SK-N-SH (cell line): ENCODE measurements around the gene RNASE1. TPM values are rescaled to one million over a fixed set of nuclear protein-coding genes. Genes with fewer than 3 reads are reported as not detected.

Experiments used
- CTCF ChIA-PET: fragments of 300-600, 350-600 bp; formaldehyde crosslinking; extraction: SDS; loops from one replicate; lab custom pipeline; 2021; lab: Yijun Ruan, JAX
- POLR2A ChIA-PET: fragments of 350-600 bp; sonication (Branson Sonifier 250); formaldehyde crosslinking; extraction: SDS; loops from one replicate; lab custom pipeline; 2020; ENCODE audit warnings: antibody characterized with exemption, inconsistent platforms; lab: Yijun Ruan, JAX
- DNase-seq: peaks from one replicate; pipeline ENCODE4 v3.0.0; 2012
- H2AFZ ChIP-seq: fragments of 200-600 bp; sonication (generic); 2 replicates; pipeline ENCODE4 v1.8.1; 2016; ENCODE audit warnings: antibody characterized with exemption, mild to moderate bottlenecking, low read depth
- H3F3A ChIP-seq: fragments of 200-600 bp; sonication (generic); replicated peaks from 2 replicates; pipeline ENCODE3; 2016; ENCODE audit warnings: antibody characterized with exemption, mild to moderate bottlenecking; ENCODE audit not compliant: insufficient read depth
- H3K27ac ChIP-seq, 2 experiments: fragments of 200-500 bp in 1 of 2; fragments of 200-600 bp in 1 of 2; sonication (Bioruptor generic) in 1 of 2; sonication (generic), shearing (Covaris generic) in 1 of 2; 2 replicates each; pipeline versions ENCODE4 v1.5.1 to v1.6.1; 2014 to 2016; ENCODE audit warnings: low read depth in 2 of 2, inconsistent platforms in 1 of 2, low read length in 1 of 2, mild to moderate bottlenecking in 1 of 2, mixed read lengths in 1 of 2
- H3K27me3 ChIP-seq: fragments of 200-600 bp; sonication (generic), shearing (Covaris generic); 2 replicates; pipeline ENCODE4 v1.6.1; 2016; ENCODE audit warnings: mixed run types; ENCODE audit not compliant: insufficient read depth
- H3K36me3 ChIP-seq, 2 experiments: fragments of 200-500 bp in 1 of 2; fragments of 200-600 bp in 1 of 2; sonication (Bioruptor generic) in 1 of 2; sonication (generic) in 1 of 2; replicated peaks in 1 of 2; 2 replicates each; pipeline versions ENCODE3 to v1.5.1; 2014 to 2016; ENCODE audit warnings: low read length in 1 of 2, mild to moderate bottlenecking in 1 of 2; ENCODE audit not compliant: insufficient read depth in 2 of 2, control insufficient read depth in 1 of 2
- H3K4me1 ChIP-seq, 2 experiments: fragments of 200-500 bp in 1 of 2; fragments of 200-600 bp in 1 of 2; sonication (Bioruptor generic) in 1 of 2; sonication (generic), shearing (Covaris generic) in 1 of 2; 2 replicates each; pipeline versions ENCODE4 v1.5.1 to v1.6.1; 2014 to 2016; ENCODE audit warnings: low read depth in 1 of 2, low read length in 1 of 2, mixed run types in 1 of 2; ENCODE audit not compliant: insufficient read depth in 2 of 2, control insufficient read depth in 1 of 2
- H3K4me2 ChIP-seq: fragments of 200-600 bp; sonication (generic), shearing (Covaris generic); 2 replicates; pipeline ENCODE4 v1.6.1; 2017; ENCODE audit warnings: mixed run types
- H3K4me3 ChIP-seq, 2 experiments: fragments of 200-500 bp in 1 of 2; fragments of 200-600 bp in 1 of 2; sonication (Bioruptor generic) in 1 of 2; sonication (generic), shearing (Covaris generic) in 1 of 2; 2 replicates each; pipeline versions ENCODE4 v1.5.1 to v1.8.1; 2014 to 2016; ENCODE audit warnings: low read depth in 2 of 2, inconsistent platforms in 1 of 2, low read length in 1 of 2, mild to moderate bottlenecking in 1 of 2, mixed read lengths in 1 of 2, moderate library complexity in 1 of 2
- H3K79me2 ChIP-seq: fragments of 200-600 bp; sonication (generic); 2 replicates; pipeline ENCODE4 v1.8.1; 2017; ENCODE audit warnings: mild to moderate bottlenecking; ENCODE audit not compliant: insufficient read depth
- H3K9ac ChIP-seq: fragments of 200-600 bp; sonication (generic); 2 replicates; pipeline ENCODE4 v1.6.1; 2017; ENCODE audit warnings: mixed run types
- H3K9me2 ChIP-seq: fragments of 200-600 bp; sonication (generic); 2 replicates; pipeline ENCODE4 v1.6.1; 2017; ENCODE audit warnings: mixed run types
- H3K9me3 ChIP-seq: fragments of 200-600 bp; sonication (generic); 2 replicates; pipeline ENCODE4 v1.6.1; 2017; ENCODE audit warnings: mixed run types, mild to moderate bottlenecking, moderate library complexity
- H4K20me1 ChIP-seq: fragments of 200-600 bp; sonication (generic); 2 replicates; pipeline ENCODE4 v1.6.1; 2017; ENCODE audit warnings: mild to moderate bottlenecking, mixed run types; ENCODE audit not compliant: insufficient read depth
- EP300 ChIP-seq, 2 experiments: IDR thresholded peaks; 2 replicates each; pipeline versions ENCODE4 v1.4.0 to v1.6.1; 2012; ENCODE audit warnings: borderline replicate concordance in 1 of 2, low read depth in 1 of 2, low read length in 1 of 2
- EZH2phosphoT487 ChIP-seq: fragments of 200-600 bp; sonication (generic); IDR thresholded peaks from 2 replicates; pipeline ENCODE4 v1.6.1; 2017; ENCODE audit warnings: low read depth, mixed run types, mild to moderate bottlenecking, antibody characterized with exemption, moderate library complexity, borderline replicate concordance
- FOXJ3 ChIP-seq: sonication (generic); formaldehyde crosslinking; IDR thresholded peaks from 2 replicates; pipeline ENCODE4 v1.5.1; 2020; ENCODE audit warnings: mild to moderate bottlenecking, missing genetic modification reagents
- GABPA ChIP-seq: IDR thresholded peaks from 2 replicates; pipeline ENCODE4 v1.4.0; 2012; ENCODE audit warnings: low read depth, mild to moderate bottlenecking
- IRF3 ChIP-seq: fragments of 150-350 bp; IDR thresholded peaks from 2 replicates; pipeline ENCODE4 v1.6.1; 2016; ENCODE audit warnings: mild to moderate bottlenecking, low read depth, low read length
- JUND ChIP-seq: IDR thresholded peaks from 2 replicates; pipeline ENCODE4 v1.4.0; 2012
- NFIC ChIP-seq: IDR thresholded peaks from 2 replicates; pipeline ENCODE4 v1.4.0; 2012; ENCODE audit warnings: borderline replicate concordance
- NRF1 ChIP-seq: IDR thresholded peaks from 2 replicates; pipeline ENCODE4 v1.6.1; 2012; ENCODE audit warnings: low read depth, mild to moderate bottlenecking, low read length
- ZBTB33 ChIP-seq: IDR thresholded peaks from 2 replicates; pipeline ENCODE4 v1.4.0; 2012; ENCODE audit warnings: low read depth, borderline replicate concordance
- whole genome bisulfite sequencing: methylation state at CpG from one replicate; pipeline ENCODE4 v1.1.6; 2017; ENCODE audit warnings: low lambda C conversion rate; 5-methylcytosine and 5-hydroxymethylcytosine counted together
- polyA plus RNA-seq, 3 experiments: library from polyadenylated mRNA; depleted of rRNA; stranded (reverse); fragments of >200 nt; gene quantifications; 2 replicates each; pipeline ENCODE4 v1.2.3, GENCODE V29; 2012

RNASE1 gene
- polyA plus RNA-seq, 1 of the 3 experiments (the other 2 are of a cell fraction) = not detected

- Histone ChIP-seq H4K20me1 (no peaks in the 10 kb centered on the region), H3K9me2 (no peaks in the 10 kb centered on the region), H2AFZ (no peak overlapping the region), H3K27ac (no peak overlapping the region), H3F3A (no peaks in the 10 kb centered on the region), H3K9ac (no peak overlapping the region), H3K4me1 (no peaks in the 10 kb centered on the region; a peak in 1 of 4 replicates), H3K79me2 (no peaks in the 10 kb centered on the region), H3K4me3 (no peak overlapping the region), H3K9me3 (no peaks in the 10 kb centered on the region), H3K27me3 (peaks cover 12% of the 10 kb centered on the region; the same call in 1 of the 2 replicates), H3K36me3 (no peaks in the 10 kb centered on the region), H3K4me2 (no peak overlapping the region)
- ChIA-PET CTCF (no interaction called here), POLR2A (no interaction called here)
- no peak for TF ChIP-seq NFIC
- no peak for TF ChIP-seq GABPA
- no peak for TF ChIP-seq FOXJ3 (CRISPR knock-in tag)
- no peak for TF ChIP-seq IRF3
- DNase-seq = no peak
- 4% methylated on average over 5 of the region's 5 CpGs for WGBS
Measured at GRCh38 chr14:20782280-20782890, 20.3 kb downstream of the RNASE1 start.

- Histone ChIP-seq H3K79me2 (no peaks in the 10 kb centered on the region), H3K36me3 (no peaks in the 10 kb centered on the region), H3K4me1 (no peaks in the 10 kb centered on the region; a peak in 1 of 4 replicates), H3K27me3 (peaks cover 8% of the 10 kb centered on the region; the same call in 1 of the 2 replicates), H3K4me2 (no peak overlapping the region), H3K27ac (no peak overlapping the region), H4K20me1 (no peaks in the 10 kb centered on the region), H3K9me3 (no peaks in the 10 kb centered on the region), H2AFZ (no peak overlapping the region), H3F3A (no peaks in the 10 kb centered on the region), H3K9ac (no peak overlapping the region), H3K9me2 (no peaks in the 10 kb centered on the region), H3K4me3 (no peak overlapping the region)
- no peak for TF ChIP-seq NRF1
- no peak for TF ChIP-seq EP300 (IDR thresholded peaks at IDR 0.05; ENCODE audit: borderline replicate concordance in 1 of 2, low read depth in 1 of 2, low read length in 1 of 2)
- TF ChIP-seq JUND = no peak
- TF ChIP-seq ZBTB33 = no peak
- no peak for TF ChIP-seq EZH2phosphoT487
- no peak for DNase-seq
- CTCF ChIA-PET = no interaction called here
- WGBS = 0% methylated on average over 4 of the region's 4 CpGs
- POLR2A ChIA-PET = no interaction called here
Measured at GRCh38 chr14:20781803-20782202, 20.8 kb downstream of the RNASE1 start.
